ENCODE results near the gene SSNA1. TPM values are rescaled to one million over a fixed set of nuclear protein-coding genes. Genes with fewer than 3 reads are reported as not detected.
A peak's percentile ranks its signal among the peaks of the same experiment; 100 is the strongest.

The SSNA1 gene
- total and polyA plus RNA-seq, 12 donors = 13.2 to 138 (median 70.3) TPM

DNA sequence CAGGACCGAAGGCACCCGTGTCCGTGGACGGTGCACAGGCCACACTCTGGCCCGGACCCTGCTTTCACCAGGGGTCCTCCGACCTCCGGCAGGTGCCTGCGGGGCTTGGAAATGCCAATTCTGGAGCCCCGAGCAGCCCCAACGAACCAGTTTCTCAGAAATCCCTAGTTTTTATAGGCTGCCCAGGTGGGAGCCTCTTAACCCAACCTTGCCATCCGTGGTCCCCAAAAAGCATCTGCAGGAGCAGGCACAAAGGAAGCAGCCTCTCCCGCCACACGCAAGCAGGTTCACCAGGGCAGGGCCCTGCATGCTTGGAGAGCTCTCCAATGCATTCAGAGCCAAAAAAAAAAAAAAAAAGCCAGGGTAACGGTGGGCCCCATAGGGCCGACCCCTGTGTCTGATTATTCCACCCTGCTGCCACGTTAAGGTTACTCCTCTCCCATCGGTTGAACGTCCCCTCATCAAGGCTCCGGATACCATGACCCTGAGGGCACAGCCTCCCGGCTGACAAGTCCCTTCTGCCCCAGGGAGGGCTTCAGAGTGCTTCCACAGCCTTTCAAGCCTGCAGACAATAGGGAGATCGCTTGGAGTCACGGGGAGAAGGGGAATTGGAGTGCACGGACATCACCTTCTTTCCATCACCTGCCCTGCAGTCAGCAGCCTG lies 12.9 kb downstream of the SSNA1 start:
- peak overlapping the region in 4 of 5 donors; percentile 52 to 86 (median 70) for H3K27ac ChIP-seq

DNA sequence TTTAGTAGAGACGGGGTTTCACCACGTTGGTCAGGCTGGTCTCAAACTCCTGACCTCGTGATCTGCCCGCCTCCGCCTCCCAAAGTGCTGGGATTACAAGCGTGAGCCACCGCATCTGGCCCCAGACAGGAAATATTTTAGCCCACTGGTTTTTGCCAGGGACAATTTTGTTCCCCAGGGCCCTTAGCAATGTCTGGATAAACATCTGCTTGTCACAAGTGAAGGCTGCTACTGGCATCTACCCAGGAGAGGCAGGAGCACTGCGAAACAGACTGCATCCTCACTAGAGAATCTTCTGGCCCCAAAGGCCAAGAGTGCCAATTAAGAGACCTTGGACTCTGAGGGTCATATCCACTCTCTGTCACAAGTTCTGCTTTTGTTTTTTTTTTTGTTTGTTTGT lies 14.5 kb downstream of the SSNA1 start:
- Histone ChIP-seq H3K27me3 (no peaks in the 10 kb centered on the region), H3K36me3 (replicated peaks in 1 of 2) (no peaks in the 10 kb centered on the region), H3K27ac (no peak overlapping the region), H3K9me3 (replicated peaks in 1 of 3) (no peaks in the 10 kb centered on the region), H3K4me1 (replicated peaks in 1 of 2) (peaks cover 15 to 64% of the 10 kb centered on the region in 2 donors), H3K4me3 (no peak overlapping the region)
- no peak for DNase-seq
- intact Hi-C loops (cut with DNase I) = no loop called here
- TF ChIP-seq POLR2A (IDR thresholded peaks at IDR 0.05) = no peak
- TF ChIP-seq, protein P1, sequence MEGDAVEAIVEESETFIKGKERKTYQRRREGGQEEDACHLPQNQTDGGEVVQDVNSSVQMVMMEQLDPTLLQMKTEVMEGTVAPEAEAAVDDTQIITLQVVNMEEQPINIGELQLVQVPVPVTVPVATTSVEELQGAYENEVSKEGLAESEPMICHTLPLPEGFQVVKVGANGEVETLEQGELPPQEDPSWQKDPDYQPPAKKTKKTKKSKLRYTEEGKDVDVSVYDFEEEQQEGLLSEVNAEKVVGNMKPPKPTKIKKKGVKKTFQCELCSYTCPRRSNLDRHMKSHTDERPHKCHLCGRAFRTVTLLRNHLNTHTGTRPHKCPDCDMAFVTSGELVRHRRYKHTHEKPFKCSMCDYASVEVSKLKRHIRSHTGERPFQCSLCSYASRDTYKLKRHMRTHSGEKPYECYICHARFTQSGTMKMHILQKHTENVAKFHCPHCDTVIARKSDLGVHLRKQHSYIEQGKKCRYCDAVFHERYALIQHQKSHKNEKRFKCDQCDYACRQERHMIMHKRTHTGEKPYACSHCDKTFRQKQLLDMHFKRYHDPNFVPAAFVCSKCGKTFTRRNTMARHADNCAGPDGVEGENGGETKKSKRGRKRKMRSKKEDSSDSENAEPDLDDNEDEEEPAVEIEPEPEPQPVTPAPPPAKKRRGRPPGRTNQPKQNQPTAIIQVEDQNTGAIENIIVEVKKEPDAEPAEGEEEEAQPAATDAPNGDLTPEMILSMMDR (IDR thresholded peaks at IDR 0.05) = no peak
- 69 to 82% (median 78%) methylated on average over 8 of the region's 8 CpGs for WGBS, 4 donors

More for the DNA sequence above, 12.9 kb downstream of the SSNA1 start:
- H3K36me3 ChIP-seq (replicated peaks in 1 of 2) = no peaks in the 10 kb centered on the region
- H3K4me1 ChIP-seq (replicated peaks in 1 of 2) = peaks cover 15 to 64% of the 10 kb centered on the region in 2 donors
- peak in 1 of 2 donors; percentile 30 for TF ChIP-seq POLR2A (IDR thresholded peaks at IDR 0.05)
- TF ChIP-seq, protein P1 (IDR thresholded peaks at IDR 0.05) = no peak
- 15 to 18% (median 17%) methylated on average over 13 to 23 of the region's 23 CpGs for WGBS, 4 donors
- H3K27me3 ChIP-seq = no peaks in the 10 kb centered on the region
- no peak for DNase-seq
- no peaks in the 10 kb centered on the region for H3K9me3 ChIP-seq (replicated peaks in 1 of 3)
- intact Hi-C loops (cut with DNase I) = no loop called here
- H3K4me3 ChIP-seq = peak overlapping the region in 3 of 4 donors; percentile 14 to 61 (median 59)

DNA sequence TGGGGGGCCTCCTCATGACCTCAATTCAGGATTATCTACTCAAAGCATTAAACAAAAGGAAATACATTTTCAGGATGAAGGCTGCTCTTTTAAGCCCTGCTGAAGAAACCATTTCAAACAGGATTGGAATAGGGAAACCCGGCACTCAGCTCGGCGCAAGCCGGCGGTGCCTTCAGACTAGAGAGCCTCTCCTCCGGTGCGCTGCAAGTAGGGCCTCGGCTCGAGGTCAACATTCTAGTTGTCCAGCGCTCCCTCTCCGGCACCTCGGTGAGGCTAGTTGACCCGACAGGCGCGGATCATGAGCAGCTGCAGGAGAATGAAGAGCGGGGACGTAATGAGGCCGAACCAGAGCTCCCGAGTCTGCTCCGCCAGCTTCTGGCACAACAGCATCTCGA lies 16.3 kb downstream of the SSNA1 start:
- peaks cover 15 to 47% of the 10 kb centered on the region in 2 donors for H3K4me1 ChIP-seq (replicated peaks in 1 of 2)

More for the DNA sequence above, 16.3 kb downstream of the SSNA1 start:
- peak overlapping the region; percentile 44 to 98 (median 76) for H3K4me3 ChIP-seq
- no peaks in the 10 kb centered on the region for H3K9me3 ChIP-seq (replicated peaks in 1 of 3)
- no peak for DNase-seq
- H3K27me3 ChIP-seq = no peaks in the 10 kb centered on the region
- H3K27ac ChIP-seq = peak overlapping the region in 4 of 5 donors; percentile 70 to 97 (median 78)
- no peak for TF ChIP-seq POLR2A (IDR thresholded peaks at IDR 0.05)
- TF ChIP-seq, protein P1 (IDR thresholded peaks at IDR 0.05) = no peak
- intact Hi-C loops (cut with DNase I) = no loop called here
- H3K36me3 ChIP-seq (replicated peaks in 1 of 2) = no peaks in the 10 kb centered on the region
- WGBS, 4 donors = 10 to 28% (median 15%) methylated on average over 11 to 21 of the region's 21 CpGs
